Cerebellar cortex (tissue), 1 donor: ENCODE results near the gene FIGN.
A peak's percentile ranks its signal among the peaks of the same experiment; 100 is the strongest.

Experiments used
- DNase-seq: peaks from one replicate; pipeline ENCODE4 v3.0.0-alpha.2; 2015; ENCODE audit warnings: low spot score

Gene FIGN

GRCh38 chr2:163737190-163737439 lies 1.3 kb upstream of the FIGN start:
- no peak for DNase-seq

DNA sequence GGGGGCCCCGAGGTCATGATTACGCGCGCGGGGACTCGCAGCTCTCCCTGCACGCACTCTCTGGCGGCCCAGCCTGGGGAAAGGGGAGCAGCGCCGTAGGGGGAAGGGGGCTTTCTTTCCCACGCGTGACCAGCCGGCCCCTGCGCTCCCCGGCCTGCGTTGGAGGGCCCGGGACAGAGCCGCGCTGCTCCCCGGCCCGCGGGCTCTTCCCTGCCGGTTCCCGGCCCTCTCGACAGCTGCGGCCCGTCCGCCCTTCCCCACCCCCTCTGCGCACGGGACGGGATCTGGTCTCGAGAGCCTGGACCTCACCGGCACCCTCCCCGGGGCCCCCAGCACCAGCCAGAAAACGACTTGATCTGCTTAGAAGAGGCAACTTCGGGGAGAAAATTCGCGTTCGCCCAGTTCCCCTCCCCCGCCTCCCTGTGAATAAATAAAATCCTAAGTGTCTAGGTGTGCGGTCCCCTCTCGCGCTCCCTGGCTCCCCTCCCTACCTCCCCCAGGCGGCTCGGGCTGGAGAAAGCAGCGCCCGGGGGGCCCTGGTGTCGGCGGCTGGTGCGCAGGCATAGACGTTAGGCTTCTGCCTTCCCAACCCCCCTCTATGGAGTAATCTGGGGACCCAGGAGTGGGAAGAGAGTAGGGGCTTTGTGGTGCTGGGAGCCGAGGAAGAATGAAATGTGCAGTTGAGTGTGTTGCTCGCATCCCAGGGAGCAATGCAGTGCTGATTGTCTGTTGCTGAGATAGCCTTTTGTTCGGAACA lies 803 bp upstream of the FIGN start:
- peak; percentile 46 for DNase-seq

DNA sequence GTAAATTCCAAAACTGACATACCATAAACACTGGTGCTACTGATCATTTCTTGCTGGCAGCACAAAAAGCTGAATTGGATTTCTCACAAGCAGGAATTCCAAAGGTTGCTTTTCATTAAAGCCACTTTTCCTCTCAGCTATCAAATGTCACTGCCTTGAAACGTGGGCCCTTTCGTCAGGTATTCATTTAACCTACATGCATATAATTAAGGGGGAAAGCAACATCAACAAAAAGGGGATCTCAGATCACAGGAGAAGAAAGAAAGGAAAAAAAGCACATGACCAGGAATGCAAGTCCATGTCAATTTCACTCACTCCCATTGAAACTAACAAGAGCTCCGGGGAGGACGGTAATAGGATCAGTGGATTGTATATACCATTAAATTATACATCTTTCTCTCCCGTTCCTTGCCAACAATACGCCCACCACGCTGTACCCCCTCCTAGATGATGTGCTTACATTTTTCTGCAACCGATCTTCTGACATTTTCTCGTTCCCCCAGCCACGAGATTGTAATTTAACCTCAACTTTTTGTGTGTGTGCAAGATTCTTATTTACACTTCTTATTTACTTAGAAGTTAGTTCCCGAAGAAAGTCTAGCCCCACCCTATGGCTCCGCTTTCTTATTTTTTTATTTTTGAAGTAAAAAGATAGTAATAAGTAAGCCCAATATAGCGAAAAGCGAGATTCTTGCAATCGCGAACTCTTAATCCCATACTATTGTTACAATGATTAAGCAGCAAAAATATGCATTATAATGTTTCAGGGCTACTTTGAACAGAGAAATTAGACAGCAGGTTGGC lies 725 bp downstream of the FIGN start:
- peak; percentile 57 for DNase-seq

GRCh38 chr2:163734401-163734800 lies 1.4 kb downstream of the FIGN start:
- DNase-seq = no peak

DNA sequence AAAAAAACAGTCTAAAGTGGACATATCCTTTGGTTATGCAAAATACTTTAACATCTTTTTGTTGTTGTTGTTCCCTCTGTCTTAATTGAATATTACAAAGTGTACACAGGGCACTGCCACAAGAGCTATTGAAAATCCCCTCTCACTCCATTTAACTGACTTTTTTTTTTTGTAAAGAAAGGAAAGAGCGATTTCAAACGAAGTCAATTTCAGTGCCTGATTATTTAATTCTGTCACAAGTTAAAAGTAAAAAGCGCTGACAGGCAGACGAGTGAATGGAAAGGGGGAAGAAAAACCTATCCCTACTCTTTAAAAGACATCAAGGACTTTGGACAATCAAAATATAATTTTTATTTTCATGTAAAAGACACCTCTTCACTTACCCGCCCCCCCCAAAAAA lies 1.9 kb downstream of the FIGN start:
- DNase-seq = no peak

DNA sequence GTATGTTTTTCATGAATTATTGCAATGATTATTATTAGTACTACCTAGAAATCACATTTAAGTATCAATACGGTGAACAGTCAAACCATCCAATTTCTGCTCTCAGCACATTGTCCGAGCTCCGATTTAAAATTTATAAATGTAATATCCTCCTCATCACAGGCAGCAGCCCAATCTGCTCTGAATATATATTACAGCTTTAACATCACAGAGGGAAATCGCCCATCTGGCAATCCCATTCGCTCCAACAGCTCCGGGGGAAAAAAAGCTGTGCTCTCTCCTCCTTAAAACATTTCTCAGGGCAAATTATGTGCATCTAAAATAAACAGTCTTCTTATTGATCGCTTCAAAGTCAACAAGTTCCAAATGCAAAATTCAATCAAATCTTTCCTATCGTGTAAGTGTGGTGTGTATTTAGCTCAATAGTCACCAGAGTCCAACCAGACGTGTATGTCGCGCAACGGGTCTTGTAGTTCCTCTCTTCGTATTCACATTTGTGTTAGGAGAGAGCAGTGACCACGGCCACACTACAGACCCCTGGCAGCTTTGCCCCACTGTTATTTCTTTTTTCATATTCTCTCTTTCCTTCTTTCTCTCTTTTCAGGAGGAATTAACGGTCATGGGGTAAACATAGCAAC lies 2.4 kb downstream of the FIGN start:
- DNase-seq = no peak

DNA sequence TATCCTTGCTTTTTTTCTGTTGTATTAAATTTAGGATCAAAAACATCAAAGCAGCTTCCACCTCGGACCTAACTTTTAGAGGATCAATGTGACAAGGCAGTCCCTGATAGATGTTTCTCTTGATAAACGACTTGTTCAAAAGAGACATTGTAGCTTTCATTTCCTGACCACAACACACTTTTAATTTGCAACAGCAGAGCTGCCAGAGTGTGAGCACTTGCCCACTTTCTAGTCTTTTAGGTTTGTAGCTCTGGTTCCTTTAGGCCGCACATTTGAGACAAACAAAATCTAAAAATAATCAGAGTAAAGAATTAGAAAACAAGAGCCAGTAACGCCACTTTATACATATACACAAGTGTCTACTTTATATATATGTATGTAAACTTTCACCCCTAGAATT lies 3.1 kb downstream of the FIGN start:
- no peak for DNase-seq

GRCh38 chr2:163731735-163732134 lies 4.1 kb downstream of the FIGN start:
- DNase-seq = no peak

DNA sequence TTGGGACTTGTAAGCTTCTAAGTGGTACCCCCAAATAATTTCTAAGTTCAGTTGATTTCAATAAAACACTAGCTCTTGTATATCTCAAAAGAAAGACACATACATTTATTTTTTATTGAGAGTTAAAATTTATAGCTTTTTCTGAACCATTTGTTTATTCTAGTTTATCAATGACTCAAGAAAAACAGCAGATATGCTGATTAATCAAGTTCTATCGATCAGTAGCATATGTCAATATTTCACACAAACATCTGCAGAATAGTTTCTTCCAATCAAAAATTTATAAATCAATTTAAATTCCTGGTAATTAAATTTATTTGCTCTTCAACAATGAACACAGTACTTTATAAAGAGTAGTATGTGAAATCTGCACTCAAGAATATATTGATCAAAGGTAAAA lies 5.3 kb downstream of the FIGN start:
- DNase-seq = no peak

- DNase-seq = no peak
Observed at GRCh38 chr2:163729636-163730273, 6.1 kb downstream of the FIGN start.

DNA sequence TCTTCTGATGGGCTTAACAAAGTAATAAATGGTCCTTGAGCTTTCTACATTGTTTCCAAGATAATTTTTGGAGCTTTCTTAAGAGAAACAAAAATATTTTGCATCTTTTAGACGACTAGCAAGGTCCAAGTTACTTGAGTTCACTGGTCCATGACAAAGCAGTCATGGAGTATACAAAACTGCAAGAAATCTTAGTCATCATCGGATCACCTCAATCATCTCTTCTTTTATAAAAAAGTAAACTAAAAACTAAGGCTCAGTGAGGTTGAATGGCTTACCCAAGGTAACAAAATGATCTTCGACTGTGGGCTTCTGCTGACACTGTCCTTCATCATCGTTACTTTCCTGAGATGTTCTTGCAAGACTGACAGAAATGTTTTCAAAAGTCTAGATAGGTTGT lies 11.9 kb downstream of the FIGN start:
- no peak for DNase-seq

GRCh38 chr2:163723348-163723747 lies 12.5 kb downstream of the FIGN start:
- DNase-seq = no peak

DNA sequence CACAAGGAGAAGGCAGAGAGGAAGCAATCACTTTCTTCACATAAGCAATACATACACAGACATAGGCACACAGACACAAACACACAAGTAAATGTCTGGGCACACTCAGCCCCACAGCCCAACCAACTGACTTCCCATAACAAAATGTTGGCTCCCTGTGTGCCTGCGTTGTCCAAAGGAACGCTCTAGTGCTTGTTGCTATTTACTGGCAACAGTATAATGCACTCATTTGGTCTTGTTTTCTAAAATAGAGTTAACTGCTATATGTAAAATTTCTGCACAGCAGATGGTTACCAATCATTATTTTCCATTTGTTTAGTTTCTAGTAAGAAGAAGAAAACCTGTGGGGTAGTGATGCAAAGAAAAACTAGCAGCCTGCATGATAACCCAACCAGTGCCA lies 16.5 kb downstream of the FIGN start:
- DNase-seq = no peak

DNA sequence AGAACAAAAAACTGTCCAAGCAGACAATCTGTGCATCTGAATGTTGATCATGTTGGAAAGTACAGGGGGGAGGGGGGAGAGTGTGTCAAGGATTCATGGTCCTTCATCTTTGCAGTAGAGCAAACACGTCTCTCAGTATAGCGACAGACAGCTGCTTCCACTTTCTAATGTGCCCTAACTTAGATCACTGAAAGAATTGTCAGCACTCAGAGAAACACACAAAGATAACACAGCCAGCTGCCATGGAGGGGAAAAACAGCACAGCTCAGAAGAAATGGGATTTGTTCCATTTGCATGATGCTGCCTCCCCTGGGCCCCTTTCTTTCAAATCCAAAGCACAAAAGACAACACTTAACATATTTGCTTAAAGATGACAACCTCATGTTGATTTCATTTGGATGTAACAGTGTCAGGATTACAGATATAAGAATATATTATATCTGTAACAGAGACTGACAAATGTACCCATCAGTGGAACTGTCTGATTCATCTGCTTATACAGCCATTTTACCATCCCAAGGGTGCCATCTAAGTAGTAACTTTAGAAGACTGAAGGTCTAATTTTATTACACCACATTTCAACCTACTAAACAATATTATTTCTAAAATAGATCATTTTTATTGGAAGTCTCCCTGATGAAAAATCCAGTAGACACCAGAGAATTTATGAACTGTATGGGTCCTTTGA lies 17.7 kb downstream of the FIGN start:
- no peak for DNase-seq

- DNase-seq = no peak
Observed at GRCh38 chr2:163717515-163717914, 18.3 kb downstream of the FIGN start.

DNA sequence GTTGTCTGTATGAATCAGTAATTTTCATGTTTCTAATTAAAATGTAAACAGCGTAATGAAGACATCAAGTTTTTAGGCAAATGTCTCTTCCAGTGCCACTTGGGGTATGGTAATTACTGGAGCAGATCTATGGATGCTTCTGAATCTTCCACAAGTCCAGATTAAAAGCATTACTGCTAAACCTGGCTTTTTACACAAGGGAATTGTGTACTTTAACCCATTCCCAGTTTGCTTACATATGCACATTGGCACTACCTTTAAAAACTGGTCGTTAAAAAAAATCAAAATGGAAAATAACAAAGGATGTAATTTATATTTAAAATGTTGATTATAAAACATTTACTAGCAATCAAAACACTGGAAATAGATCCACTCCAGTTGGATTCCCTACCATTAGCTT lies 19.7 kb downstream of the FIGN start:
- DNase-seq = no peak

GRCh38 chr2:163715668-163716067 lies 20.1 kb downstream of the FIGN start:
- DNase-seq = no peak

GRCh38 chr2:163715199-163715598 lies 20.6 kb downstream of the FIGN start:
- DNase-seq = peak; percentile 43

DNA sequence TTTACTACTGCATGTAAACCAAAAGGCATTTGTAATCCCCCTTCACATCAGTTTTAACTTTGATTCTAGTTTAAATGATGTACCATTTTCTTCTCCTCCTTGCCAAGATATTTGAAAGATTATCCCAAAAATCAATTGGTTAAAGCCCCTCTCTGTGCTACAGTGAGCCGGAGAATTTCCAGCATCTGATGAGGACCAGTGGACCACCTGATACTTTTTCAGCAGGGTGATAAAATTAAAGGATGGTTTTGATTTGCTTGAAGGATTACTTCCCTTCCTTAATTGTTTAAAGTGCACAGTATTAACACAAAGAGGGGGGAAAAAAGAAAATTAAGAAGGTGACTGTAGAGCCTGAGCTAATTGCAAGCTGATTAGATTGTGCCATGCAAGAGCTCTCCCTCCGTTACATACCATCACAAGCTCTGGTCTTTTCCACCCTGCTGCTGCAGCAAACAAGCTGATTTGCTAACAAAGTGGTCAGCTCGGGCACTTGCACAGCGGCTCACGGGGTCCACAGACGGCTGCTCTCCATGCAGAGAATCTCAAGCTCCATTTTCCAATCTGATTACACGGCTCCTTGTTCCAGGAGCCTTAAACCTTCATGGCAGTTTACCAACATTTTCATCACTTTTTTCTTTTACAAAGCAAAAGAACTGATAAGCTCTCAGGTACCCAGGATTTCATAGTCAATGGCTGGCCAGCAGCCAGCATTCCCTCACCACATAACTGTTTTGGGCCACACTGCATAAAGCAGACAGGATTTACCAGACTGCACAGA lies 22.1 kb downstream of the FIGN start:
- DNase-seq = peak; percentile 57

GRCh38 chr2:163711699-163712098 lies 24.1 kb downstream of the FIGN start:
- DNase-seq = no peak

DNA sequence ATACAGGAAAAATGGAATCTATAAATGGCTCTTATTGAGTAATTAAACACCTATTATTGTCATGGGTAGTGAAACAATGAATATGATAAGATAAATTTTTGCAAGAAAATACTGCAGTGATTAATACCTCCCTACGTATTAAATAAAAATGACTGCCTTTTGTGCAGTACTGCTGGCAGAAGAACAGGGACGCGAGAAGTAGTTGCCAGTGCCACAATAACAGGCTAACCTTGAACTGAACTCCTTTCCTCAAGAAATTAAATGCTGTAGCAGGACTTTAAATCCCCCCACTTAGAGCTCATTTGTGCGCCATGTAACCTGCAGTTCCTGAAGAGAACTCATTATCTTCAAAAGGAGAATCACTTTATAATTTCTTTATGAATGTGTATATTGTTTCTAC lies 24.6 kb downstream of the FIGN start:
- no peak for DNase-seq

- DNase-seq = no peak
Observed at GRCh38 chr2:163709270-163709669, 26.5 kb downstream of the FIGN start.
